HG03442 (cell line): ENCODE measurements around the gene PHRF1.

Experiments
- ATAC-seq: cut with Tn5 transposase; IDR thresholded peaks from one replicate; pipeline ENCODE4 v1.9.1; 2021; ENCODE audit warnings: mild to moderate bottlenecking, moderate library complexity; ENCODE audit not compliant: unreplicated experiment

Gene PHRF1

DNA sequence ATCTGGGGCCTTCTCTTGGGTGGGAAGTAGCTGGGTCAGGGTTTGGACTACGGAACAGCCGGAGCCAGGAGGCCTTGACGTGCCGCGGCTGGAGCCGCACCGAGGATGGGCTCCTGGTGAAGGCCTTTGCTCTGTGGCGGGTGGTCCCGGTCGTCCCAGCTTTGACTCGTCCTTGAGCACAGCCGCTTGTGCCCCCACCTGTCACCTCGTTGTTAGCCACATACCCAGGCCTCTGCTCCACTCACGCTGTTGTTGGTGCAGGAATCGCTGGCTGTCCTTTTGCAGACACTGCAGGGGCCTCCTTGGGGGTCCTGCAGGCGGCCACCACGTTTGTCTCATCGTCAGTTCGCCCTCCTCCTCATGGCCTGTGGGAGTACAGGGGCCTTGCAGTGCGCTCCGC lies 17.1 kb downstream of the PHRF1 start:
- no peak for ATAC-seq

DNA sequence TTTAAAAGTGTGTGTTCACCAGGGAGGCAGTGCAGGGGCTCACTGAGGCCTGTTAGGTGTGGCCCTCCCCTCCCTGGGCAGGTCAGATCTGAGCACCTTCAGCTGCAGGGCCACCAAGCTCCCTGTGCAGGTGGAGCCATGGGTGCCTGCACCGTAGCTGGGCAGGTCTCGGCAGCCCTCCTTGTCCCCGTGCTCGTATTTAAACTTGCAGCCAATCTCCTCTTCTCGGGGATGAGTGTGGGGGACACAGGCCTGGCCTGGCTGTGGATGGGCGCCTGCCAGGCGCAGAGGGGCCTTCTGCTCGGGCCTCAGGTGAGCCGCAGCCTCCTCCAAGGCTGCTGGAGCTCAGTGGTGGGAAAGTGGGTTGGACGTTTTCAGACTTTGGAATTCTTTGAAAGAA lies 19.1 kb downstream of the PHRF1 start:
- no peak for ATAC-seq

DNA sequence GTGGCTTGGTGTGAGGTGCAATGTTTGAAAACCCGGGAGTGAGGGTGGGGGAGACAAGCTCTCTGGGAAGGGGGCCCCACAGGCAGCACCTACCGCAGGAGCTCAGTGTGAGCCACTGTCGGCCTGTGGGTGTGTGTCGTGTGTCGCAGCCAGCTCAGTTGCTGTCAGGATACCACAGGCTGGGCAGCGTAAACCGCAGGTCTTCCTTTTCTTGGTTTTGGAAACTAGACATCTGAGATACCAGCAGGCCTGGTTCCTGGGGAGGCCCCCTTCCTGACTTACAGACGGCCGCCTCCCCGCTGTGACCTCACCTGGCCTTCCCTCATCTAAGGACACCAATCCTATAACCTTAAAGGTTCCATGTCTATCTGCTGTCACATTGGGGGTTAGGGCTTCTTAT lies 20.1 kb downstream of the PHRF1 start:
- ATAC-seq = no peak

DNA sequence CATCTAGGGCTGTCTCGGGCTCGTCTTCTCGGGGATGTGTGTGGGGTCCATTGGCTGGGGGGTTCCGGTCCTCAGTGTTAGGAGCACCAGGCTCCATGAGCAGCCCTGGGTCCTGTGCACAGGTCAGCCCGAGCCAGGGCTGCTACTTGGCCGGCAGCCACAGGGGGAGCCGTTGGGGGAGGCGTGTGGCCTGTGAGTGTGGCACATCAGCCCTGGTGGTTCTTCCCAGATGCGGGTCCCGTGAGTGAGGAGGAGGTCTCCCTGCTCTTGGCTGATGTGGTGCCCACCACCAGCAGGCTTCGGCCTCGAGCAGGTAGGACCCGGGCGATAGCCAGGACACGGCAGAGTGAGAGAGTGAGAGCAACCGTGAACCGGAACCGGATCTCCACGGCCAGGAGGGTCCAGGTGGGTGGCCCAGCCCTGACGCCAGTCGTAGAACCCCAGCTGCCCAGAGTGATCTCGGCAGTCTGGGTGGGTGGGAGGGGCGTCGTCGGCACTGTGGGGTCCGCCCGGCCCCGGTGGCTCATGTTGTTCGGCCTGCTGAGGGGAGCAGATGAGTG lies 21.0 kb downstream of the PHRF1 start:
- no peak for ATAC-seq

DNA sequence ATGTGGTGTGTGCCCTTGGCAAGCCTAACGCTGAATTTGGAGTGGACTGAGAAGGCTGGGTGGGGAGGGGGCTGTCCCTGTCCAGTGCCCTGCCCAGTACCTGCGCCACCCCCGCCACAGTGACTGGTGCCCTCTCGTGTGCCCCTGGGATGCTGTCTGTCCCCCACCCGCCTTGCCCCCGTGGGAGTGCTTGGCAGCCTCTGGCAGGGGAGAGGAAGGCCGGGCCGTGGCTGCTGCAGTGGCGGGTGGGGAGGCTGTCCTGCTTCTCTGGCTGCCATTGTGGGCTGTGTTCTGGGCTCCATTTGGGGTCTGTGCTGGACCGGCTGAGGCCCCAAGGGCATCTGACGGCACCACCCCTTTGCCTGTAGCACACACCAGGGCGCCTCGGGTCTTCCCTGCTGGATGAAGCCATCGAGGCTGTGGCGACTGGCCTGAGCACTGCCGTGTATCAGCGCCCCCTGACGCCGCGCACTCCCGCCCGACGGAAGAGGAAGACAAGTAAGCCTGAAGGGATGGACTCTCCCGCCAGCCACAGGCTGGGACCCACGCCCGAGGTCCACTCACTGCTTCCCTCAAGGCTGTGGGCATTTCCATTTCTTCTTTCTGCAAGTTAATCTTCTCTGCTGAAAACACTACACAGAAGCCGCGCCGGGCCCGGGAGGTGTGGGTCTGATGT lies 21.9 kb downstream of the PHRF1 start:
- no peak for ATAC-seq

DNA sequence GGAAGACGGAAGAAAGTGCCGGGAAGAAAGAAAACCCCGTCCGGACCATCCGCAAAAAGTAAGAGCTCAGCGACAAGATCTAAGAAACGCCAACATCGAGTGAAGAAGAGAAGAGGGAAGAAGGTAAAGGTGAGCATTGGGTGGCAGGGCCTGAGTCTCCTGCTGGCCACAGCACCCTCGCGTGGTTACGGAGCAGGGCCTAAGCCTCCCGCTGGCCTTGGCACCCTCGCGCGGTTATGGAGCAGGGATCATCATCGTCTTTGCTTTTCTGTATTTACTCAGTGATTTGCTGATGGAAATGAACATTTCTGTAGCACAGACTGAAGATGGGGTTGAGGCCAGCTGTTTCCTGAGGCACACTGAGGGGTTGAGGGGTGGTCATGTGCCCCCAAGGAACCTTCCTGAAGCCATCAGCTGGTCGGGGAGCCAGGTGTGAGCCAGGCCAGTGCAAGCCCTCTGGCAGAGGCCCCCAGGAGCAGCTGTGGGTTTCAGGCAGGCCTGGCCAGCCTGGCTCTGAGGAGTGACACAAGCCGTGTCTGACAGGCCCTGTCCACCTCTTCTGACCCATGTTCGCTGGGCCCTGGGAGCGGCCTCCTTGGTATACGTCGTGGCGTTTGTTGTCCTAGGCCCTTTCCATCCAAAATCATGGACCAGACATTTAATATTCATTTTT lies 25.4 kb downstream of the PHRF1 start:
- no peak for ATAC-seq

DNA sequence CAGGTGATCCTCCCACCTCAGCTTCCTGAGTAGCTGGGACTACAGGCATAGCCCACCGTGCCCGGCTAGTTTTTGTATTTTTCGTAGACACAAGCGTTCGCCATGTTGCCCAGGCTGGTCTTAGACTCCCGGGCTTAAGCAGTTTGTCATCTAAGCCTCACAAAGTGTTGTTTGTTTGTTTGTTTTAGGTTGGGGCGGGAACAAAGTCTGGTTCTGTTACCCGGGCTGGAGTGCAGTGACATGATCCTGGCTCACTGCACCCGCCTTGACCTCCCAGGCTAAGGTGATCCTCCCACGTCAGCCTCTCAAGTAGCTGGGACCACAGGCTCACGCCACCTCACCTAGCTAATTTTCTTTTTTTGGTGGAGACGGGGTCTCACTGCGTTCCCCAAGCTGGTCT lies 26.9 kb downstream of the PHRF1 start:
- no peak for ATAC-seq

DNA sequence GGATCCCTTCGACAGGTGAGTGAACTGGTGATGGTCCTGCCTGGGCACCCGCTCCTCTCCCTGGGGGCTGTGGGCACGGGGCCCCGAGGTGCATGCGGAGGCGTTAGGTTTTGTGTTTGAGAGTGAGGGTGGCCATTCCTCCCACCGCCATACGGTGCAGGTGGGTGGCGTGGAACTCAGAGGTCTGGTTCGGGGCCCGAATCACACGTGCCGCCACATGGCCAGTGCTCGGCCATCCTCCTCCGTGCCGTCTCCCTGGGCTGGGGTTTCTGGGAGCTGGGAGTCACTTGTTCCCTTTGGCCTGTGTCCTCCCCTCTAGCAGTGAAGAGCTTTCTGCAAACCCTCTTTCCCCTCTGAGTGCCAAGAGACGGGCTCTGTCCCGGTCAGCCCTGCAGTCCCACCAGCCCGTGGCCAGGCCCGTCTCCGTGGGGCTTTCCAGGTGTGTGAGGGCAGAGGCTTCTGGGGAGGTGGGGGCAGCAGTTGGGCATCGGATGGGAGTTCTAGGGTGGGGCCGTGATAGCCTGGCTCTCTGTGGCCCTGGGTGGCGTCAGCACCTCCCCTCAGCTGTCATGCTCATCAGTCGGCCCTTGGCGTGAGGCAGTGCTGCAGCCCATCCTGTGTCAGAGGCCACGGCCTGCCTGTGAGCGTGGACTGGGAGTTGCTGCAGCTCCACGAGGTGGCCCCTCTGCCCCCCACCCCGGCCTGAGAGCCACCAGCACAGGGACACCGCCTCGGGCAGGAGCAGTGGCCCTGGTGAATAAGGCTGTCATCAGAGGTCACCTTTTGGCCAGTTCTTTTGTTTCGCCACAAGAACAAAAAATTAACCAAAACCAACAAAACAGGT lies 29.2 kb downstream of the PHRF1 start:
- ATAC-seq = no peak

DNA sequence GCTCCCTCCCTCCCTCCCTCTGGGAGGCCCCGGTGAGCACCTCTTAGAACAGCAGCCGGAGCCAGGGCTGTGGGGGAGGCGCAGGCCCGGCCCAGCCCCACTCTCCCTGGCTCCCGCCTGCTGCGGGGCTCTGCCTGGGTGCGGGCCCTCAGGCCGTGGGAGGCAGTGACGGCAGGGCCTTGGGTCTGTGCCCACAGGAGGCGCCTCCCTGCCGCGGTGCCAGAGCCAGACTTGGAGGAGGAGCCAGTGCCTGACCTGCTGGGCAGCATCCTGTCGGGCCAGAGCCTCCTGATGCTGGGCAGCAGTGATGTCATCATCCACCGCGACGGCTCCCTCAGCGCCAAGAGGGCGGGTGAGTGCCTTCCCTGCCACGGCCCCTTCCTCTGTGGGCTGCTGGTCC lies 30.0 kb downstream of the PHRF1 start:
- ATAC-seq = no peak

DNA sequence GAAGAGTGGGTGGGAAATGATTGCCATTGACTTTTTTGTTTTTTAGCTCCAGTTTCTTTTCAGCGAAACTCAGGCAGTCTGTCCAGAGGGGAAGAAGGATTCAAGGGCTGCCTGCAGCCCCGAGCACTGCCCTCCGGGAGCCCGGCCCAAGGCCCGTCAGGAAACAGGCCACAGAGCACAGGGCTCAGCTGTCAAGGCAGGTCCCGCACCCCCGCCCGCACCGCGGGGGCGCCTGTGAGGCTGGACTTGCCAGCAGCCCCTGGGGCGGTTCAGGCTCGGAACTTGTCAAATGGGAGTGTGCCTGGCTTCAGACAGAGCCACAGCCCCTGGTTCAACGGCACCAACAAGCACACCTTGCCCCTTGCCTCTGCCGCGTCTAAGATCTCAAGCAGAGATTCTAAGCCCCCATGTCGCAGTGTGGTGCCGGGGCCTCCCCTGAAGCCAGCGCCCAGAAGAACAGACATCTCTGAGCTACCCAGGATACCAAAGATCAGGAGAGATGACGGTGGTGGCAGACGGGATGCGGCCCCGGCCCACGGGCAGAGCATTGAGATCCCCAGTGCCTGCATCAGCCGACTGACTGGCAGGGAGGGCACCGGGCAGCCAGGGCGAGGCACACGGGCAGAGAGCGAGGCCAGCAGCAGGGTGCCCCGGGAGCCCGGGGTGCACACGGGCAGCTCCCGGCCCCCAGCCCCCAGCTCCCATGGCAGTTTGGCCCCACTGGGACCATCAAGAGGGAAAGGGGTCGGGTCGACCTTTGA lies 30.9 kb downstream of the PHRF1 start:
- no peak for ATAC-seq

DNA sequence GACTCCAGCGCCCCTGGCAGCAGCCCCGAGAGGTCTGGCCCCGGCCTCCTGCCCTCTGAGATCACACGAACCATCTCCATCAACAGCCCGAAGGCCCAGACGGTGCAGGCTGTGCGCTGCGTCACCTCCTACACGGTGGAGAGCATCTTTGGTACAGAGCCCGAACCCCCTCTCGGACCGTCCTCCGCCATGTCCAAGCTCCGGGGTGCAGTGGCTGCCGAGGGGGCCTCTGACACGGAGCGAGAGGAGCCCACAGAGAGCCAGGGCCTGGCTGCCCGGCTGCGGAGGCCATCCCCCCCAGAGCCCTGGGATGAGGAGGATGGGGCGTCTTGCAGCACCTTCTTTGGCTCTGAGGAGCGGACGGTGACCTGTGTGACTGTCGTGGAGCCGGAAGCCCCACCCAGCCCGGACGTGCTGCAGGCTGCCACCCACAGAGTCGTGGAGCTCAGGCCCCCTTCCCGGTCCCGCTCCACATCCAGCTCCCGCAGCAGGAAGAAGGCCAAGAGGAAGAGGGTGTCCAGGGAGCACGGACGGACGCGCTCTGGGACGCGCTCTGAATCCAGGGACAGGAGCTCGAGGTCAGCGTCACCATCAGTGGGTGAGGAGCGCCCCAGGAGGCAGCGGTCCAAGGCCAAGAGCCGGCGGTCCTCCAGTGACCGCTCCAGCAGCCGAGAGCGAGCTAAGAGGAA lies 31.8 kb downstream of the PHRF1 start:
- no peak for ATAC-seq

DNA sequence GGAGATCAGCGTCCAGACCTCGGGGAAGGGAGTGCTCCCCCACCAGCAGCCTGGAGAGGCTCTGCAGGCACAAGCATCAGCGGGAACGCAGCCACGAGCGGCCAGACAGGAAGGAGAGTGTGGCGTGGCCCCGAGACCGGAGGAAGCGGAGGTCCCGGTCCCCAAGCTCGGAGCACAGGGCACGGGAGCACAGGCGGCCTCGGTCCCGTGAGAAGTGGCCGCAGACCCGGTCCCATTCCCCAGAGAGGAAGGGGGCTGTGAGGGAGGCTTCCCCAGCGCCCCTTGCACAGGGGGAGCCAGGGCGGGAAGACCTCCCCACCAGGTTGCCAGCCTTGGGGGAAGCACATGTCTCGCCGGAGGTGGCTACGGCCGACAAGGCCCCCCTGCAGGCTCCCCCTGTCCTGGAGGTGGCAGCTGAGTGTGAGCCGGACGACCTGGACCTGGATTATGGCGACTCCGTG lies 32.6 kb downstream of the PHRF1 start:
- ATAC-seq = no peak

DNA sequence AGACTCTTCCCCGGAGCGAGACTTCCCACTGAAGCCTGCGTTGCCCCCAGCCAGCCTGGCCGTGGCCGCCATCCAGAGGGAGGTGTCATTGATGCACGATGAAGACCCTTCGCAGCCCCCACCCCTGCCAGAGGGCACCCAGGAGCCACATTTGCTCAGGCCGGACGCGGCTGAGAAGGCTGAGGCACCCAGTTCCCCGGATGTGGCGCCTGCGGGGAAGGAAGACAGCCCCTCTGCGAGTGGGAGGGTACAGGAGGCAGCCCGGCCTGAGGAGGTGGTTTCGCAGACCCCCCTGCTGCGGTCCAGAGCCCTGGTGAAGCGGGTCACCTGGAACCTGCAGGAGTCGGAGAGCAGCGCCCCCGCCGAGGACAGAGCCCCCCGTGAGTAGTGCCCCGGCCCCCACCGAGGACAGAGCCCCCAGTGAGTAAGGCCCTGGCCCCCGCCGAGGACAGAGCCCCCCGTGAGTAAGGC lies 33.1 kb downstream of the PHRF1 start:
- no peak for ATAC-seq

DNA sequence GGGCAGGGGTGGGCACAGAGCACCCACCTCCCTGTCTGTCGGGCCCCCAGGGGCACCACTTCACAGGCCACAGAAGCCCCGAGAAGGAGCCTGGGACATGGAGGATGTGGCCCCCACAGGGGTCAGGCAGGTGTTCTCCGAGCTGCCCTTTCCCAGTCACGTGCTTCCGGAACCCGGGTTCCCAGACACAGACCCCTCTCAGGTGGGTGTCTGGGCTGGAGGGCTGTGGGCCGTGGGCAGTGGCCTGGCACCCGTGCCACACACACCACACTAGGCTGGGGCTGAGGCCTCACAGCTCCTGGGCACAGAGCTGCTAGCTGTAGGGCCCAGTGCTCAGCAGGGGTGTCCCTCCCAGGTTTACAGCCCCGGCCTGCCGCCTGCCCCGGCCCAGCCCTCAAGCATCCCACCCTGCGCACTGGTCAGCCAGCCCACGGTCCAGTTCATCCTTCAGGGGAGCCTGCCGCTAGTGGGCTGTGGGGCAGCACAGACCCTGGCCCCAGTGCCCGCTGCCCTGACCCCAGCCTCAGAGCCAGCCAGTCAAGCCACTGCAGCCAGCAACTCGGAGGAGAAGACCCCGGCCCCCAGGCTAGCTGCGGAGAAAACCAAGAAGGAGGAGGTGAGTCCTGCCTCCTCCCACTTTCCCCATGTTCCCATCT lies 34.0 kb downstream of the PHRF1 start:
- ATAC-seq = no peak

DNA sequence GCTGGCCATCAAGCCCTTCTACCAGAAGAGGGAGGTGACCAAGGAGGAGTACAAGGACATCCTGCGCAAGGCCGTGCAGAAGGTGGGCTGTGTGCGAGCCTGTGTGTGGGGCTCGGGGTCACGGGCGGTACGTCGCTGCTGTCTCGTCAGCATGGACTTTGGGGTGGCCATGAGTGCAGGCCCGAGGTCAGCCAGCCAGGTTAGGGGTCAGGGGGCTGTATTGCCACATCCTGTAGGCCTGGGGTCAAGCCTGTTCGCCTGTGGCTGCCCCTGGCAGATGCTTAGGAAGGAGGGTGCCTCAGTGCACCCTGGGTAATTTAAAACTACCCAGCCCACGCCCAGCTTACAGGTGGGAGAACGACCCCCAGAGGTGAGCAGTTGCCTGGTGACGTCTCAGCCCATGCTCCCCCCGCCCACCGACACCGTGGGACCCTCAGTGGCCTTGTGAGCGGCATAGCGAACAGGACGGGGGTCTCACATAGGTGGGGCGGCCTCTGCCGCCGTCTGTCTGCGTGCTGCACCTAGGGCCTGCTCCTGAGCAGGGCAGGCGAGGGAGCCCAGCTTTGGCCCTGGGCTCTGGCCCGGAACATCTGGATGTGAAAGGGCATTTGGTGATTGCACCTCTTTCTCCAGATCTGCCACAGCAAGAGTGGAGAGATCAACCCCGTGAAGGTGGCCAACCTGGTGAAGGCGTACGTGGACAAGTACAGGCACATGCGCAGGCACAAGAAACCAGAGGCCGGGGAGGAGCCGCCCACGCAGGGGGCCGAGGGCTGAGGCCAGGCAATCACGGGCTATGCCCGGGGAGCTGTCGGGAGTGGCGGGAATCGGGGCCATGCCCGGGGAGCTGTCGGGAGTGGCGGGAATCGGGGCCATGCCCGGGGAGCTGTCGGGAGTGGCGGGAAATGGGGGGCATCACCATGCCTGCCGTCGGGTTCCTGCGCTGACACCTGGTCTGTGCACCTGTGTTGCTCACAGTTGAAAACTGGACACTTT lies 35.0 kb downstream of the PHRF1 start:
- no peak for ATAC-seq

DNA sequence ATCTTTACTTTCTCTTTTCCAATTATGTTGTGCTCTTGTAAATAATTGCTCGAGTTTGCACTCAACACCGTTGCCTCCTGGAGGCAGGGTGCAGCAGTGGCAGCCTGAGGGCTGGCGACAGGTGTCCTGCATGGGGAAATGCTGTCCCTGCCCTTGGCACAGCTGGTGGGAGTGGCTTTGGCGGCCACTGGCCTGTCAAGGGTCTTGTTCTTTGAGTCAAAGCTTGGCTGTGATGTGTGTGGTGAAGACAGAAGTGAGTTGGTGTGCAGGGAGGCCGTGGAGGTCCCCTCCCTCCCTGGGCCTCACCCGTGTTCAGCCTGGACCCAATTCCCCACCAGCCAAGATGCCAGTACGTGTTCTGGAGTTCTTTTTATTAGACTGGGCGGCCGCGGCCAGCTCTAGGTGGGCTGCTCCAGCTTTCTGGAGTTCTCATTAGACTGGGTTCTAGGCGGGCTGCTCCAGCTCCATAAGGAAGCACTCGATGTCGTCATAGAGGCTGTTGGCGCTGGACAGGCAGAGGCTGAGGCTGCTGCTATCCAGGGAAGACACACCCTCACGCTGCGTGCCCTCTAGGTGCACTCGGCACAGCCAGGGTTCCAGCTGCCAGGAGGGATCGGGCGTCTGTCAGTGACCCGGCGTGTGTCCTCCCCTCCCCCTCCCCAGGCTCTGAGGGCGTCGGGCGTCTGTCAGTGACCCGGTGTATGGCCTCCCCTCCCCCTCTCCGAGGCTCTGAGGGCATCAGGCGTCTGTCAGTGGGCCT lies 36.1 kb downstream of the PHRF1 start:
- no peak for ATAC-seq

DNA sequence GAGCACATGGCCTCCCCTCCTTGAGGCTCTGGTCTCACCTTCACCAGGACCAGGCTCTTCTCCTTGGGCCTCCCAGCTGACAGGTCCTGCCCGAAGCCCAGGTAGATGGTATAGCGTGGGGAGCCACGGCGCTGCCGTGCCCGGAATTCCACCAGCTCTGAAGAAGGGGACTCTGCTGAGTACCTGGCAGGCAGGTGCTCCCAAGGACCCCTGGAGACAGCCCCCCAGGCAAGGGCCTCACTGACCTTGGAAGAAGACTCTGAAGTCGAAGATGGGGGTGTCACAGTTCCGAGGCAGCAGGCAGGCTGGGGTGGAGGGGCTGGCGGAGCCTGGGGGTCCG lies 36.7 kb downstream of the PHRF1 start:
- ATAC-seq = no peak
